HG03280 (cell line): ENCODE data around the gene PALM3.

Experiments
- ATAC-seq: cut with Tn5 transposase; IDR thresholded peaks from one replicate; pipeline ENCODE4 v1.9.1; 2021; ENCODE audit warnings: mild to moderate bottlenecking, moderate library complexity; ENCODE audit not compliant: unreplicated experiment

The PALM3 gene

DNA sequence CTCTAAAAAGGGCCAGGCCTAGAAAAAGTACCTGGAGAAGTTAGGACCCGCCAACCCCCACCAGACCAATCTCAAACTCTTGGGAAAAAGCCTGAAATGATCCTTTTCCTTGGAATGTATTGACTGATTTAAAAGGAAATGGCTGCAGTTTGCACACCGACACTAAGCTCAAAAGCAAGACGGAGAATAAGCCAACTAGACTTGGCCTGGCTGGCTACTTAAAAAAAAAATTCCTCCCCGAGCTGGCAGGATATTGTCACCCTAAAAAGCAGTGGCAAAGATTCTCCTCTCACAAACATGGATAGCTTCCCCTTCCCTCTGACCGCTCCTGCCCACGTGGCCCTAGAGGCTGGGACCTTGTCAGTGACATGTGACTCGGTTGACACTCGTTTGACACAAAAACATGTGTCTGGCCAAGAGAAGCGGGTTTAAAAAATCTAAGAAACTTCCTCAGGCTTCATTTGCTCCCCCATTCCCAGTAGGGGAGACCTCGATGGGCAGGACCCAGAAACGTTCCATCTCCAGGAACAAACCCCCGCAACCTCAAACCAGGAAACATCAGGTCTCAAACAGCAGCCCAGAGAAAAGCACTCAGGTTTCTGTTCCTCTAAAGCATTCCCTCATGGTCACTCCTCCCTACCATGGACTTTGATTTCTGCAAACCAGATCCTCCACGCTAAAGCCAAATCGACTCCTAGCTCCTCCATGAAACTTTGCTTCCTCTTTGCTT lies 57.1 kb downstream of the PALM3 start:
- no peak for ATAC-seq
